RWPE2 (cell line): ENCODE results near the gene GPR135.

Experiments
- ATAC-seq: fragments of 200-7000 bp; cut with Tn5 transposase; 3 replicates; pipeline ENCODE4 v1.9.1; 2021; ENCODE audit warnings: low read depth
- DNase-seq: peaks from one replicate; pipeline ENCODE4 v3.0.0-alpha.2; 2020; ENCODE audit warnings: low spot score
- H3K27ac ChIP-seq: fragments of 450-650 bp; 2 replicates; pipeline ENCODE4 v1.5.1; 2017; ENCODE audit warnings: mild to moderate bottlenecking; ENCODE audit not compliant: poor library complexity, severe bottlenecking
- H3K27me3 ChIP-seq: fragments of 250-450 bp; sonication (Bioruptor Pico); 2 replicates; pipeline ENCODE4 v1.5.1; 2021; ENCODE audit warnings: mild to moderate bottlenecking, moderate library complexity; ENCODE audit not compliant: insufficient read depth, poor library complexity, severe bottlenecking
- H3K36me3 ChIP-seq: fragments of 250-450 bp; sonication (Bioruptor Pico); 2 replicates; pipeline ENCODE4 v1.5.1; 2020; ENCODE audit warnings: low read depth, mild to moderate bottlenecking, moderate library complexity
- H3K4me1 ChIP-seq: fragments of 250-450 bp; sonication (Bioruptor Pico); 2 replicates; pipeline ENCODE4 v1.5.1; 2021; ENCODE audit warnings: mild to moderate bottlenecking, moderate library complexity; ENCODE audit not compliant: insufficient read depth, poor library complexity, severe bottlenecking
- H3K4me3 ChIP-seq: fragments of 250-450 bp; sonication (Bioruptor Pico); 2 replicates; pipeline ENCODE4 v1.5.1; 2021; ENCODE audit warnings: mild to moderate bottlenecking, moderate library complexity; ENCODE audit not compliant: severe bottlenecking
- H3K9me3 ChIP-seq: fragments of 250-450 bp; sonication (Bioruptor Pico); 2 replicates; pipeline ENCODE4 v1.5.1; 2021; ENCODE audit warnings: mild to moderate bottlenecking, moderate library complexity; ENCODE audit not compliant: severe bottlenecking
- CTCF ChIP-seq: fragments of 450-650 bp; IDR thresholded peaks from one replicate; pipeline ENCODE4 v1.5.1; 2017; ENCODE audit warnings: mild to moderate bottlenecking, moderate library complexity; ENCODE audit not compliant: poor library complexity, severe bottlenecking

GPR135 gene

GRCh38 chr14:59465316-59466135, at the start of gene GPR135:
Gene GPR135 (minus strand): TSS chr14:59465380. CDS start chr14:59465226, 154 bp downstream.
- Histone ChIP-seq H3K4me3 (peak within 1 kb of the TSS; percentile 33), H3K27me3 (peaks cover 3% of the 10 kb centered on the region), H3K4me1 (peaks cover 10% of the 10 kb centered on the region), H3K9me3 (no peaks in the 10 kb centered on the region), H3K36me3 (peaks cover 32% of the 10 kb centered on the region), H3K27ac (no peak within 1 kb of the TSS)
- no peak for ATAC-seq
- no peak for TF ChIP-seq CTCF
- no peak for DNase-seq

- no peak; the same call in 2 of the 3 replicates for ATAC-seq
- H3K4me1 ChIP-seq = no peaks in the 10 kb centered on the region
These were observed 46.9 kb upstream of the GPR135 start for GRCh38 chr14:59511916-59512575.

GRCh38 chr14:59510966-59511365, 45.8 kb upstream of the GPR135 start:
- no peak for ATAC-seq
- Histone ChIP-seq H3K9me3 (peaks cover 2% of the 10 kb centered on the region), H3K4me1 (no peaks in the 10 kb centered on the region), H3K27me3 (no peaks in the 10 kb centered on the region), H3K36me3 (no peaks in the 10 kb centered on the region), H3K27ac (no peak overlapping the region), H3K4me3 (no peak overlapping the region)
- TF ChIP-seq CTCF = no peak
- no peak for DNase-seq

More at GRCh38 chr14:59511916-59512575, 46.9 kb upstream of the GPR135 start:
- peak; percentile 44 for TF ChIP-seq CTCF
- Histone ChIP-seq H3K9me3 (peaks cover 2% of the 10 kb centered on the region), H3K27me3 (no peaks in the 10 kb centered on the region), H3K27ac (no peak overlapping the region), H3K4me3 (no peak overlapping the region), H3K36me3 (no peaks in the 10 kb centered on the region)
- no peak for DNase-seq

- Histone ChIP-seq H3K4me3 (no peak overlapping the region), H3K36me3 (peaks cover 2% of the 10 kb centered on the region; the same call in 1 of the 2 replicates), H3K27me3 (no peaks in the 10 kb centered on the region), H3K9me3 (peaks cover 2% of the 10 kb centered on the region), H3K27ac (no peak overlapping the region), H3K4me1 (no peaks in the 10 kb centered on the region)
- DNase-seq (no peak), ATAC-seq (no peak; the same call in 2 of the 3 replicates)
- TF ChIP-seq CTCF = no peak
These were observed 44.8 kb upstream of the GPR135 start for GRCh38 chr14:59510001-59510400.
